ENCODE data around the gene CES4A.
"Not testable (repeated sequence)": the region's sequence is repeated elsewhere in the genome, so short reads cannot be mapped to it uniquely, and the experiment has no call there.

CES4A gene

GRCh38 chr16:67019171-67019570 is 30.8 kb downstream of the CES4A start:
- DNase-seq (ENCODE audit: low read depth in 2 of 2), result no peak

GRCh38 chr16:67021321-67021720 is 32.9 kb downstream of the CES4A start:
- no peak for DNase-seq (ENCODE audit: low read depth in 2 of 2)

GRCh38 chr16:67022531-67023214 is 34.3 kb downstream of the CES4A start:
- no peak for DNase-seq (ENCODE audit: low read depth in 2 of 2)

GRCh38 chr16:67023689-67024088 is 35.3 kb downstream of the CES4A start:
- DNase-seq (ENCODE audit: low read depth in 2 of 2), result no peak

GRCh38 chr16:67024384-67025209 is 36.2 kb downstream of the CES4A start:
- DNase-seq (ENCODE audit: low read depth in 2 of 2), result no peak

GRCh38 chr16:67025210-67025550 is 36.8 kb downstream of the CES4A start:
- no peak for DNase-seq (ENCODE audit: low read depth in 2 of 2)

GRCh38 chr16:67026570-67026969 is 38.2 kb downstream of the CES4A start:
- no peak for DNase-seq (ENCODE audit: low read depth in 2 of 2)

- DNase-seq (ENCODE audit: low read depth in 2 of 2), result no peak
Observed at GRCh38 chr16:67027046-67027445, 38.7 kb downstream of the CES4A start.

- no peak for DNase-seq (ENCODE audit: low read depth in 2 of 2)
Observed at GRCh38 chr16:67028167-67028695, 39.8 kb downstream of the CES4A start.

GRCh38 chr16:67028696-67029253 is 40.4 kb downstream of the CES4A start, which contains the start of gene CBFB:
Gene CBFB, plus strand, starts transcription at chr16:67029149. Its CDS starts 259 bp downstream, at chr16:67029408.
- peak; percentile 85 to 94 for DNase-seq (ENCODE audit: low read depth in 2 of 2)

- peak; percentile 27 to 55 for DNase-seq (ENCODE audit: low read depth in 2 of 2)
Observed at GRCh38 chr16:67029254-67030096, 41.1 kb downstream of the CES4A start.

- no peak for DNase-seq (ENCODE audit: low read depth in 2 of 2)
Observed at GRCh38 chr16:67030221-67030962, 42.0 kb downstream of the CES4A start.

GRCh38 chr16:67034487-67034886 is 46.1 kb downstream of the CES4A start:
- DNase-seq (ENCODE audit: low read depth in 2 of 2), result no peak

- no peak for DNase-seq (ENCODE audit: low read depth in 2 of 2)
Observed at GRCh38 chr16:67035364-67035763, 47.0 kb downstream of the CES4A start.

- DNase-seq (ENCODE audit: low read depth in 2 of 2), result no peak
Observed at GRCh38 chr16:67036323-67036741, 47.9 kb downstream of the CES4A start.

- DNase-seq (ENCODE audit: low read depth in 2 of 2), result no peak
Observed at GRCh38 chr16:67039260-67040020, 51.1 kb downstream of the CES4A start.

- no peak for DNase-seq (ENCODE audit: low read depth in 2 of 2)
Observed at GRCh38 chr16:67040166-67040565, 51.8 kb downstream of the CES4A start.

GRCh38 chr16:67040906-67041305 is 52.5 kb downstream of the CES4A start:
- no peak for DNase-seq (ENCODE audit: low read depth in 2 of 2)

- DNase-seq (ENCODE audit: low read depth in 2 of 2), result not testable (repeated sequence)
Observed at GRCh38 chr16:67041520-67041919, 53.1 kb downstream of the CES4A start.

- DNase-seq (ENCODE audit: low read depth in 2 of 2), result no peak
Observed at GRCh38 chr16:67043420-67043819, 55.0 kb downstream of the CES4A start.

All from stimulated activated CD8-positive, alpha-beta memory T cell treated with anti-CD3 and anti-CD28 coated beads, Interleukin-7, amount 100 ng/mL, for 4 hours (primary cell).